ENCODE results near the gene RGS4.

The RGS4 gene

GRCh38 chr1:163069142-163069541 lies at the start of gene RGS4:
Gene RGS4 (plus strand): TSS chr1:163069361. CDS start chr1:163069485, 124 bp downstream.
- DNase-seq: no peak

GRCh38 chr1:163022129-163022528 lies 47.0 kb upstream of the RGS4 start:
- DNase-seq: no peak

DNA sequence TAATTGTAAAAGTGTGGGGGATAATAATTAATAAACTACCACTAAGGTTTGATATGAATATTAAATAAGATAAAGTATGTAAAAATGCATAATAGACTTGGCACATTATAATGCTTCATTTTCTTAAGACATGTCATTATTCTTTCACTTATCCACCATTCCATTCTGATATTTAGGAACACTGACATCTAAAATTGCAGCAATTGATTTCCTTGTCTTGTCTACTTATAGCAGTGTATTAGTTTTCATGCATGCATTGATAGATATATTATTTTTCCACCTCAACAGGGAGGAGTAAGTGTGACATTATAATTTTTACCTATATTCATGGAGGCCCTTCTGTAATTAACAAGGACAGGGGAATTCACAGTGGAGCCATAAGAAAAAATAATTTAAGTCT lies 41.6 kb upstream of the RGS4 start:
- DNase-seq: no peak

DNA sequence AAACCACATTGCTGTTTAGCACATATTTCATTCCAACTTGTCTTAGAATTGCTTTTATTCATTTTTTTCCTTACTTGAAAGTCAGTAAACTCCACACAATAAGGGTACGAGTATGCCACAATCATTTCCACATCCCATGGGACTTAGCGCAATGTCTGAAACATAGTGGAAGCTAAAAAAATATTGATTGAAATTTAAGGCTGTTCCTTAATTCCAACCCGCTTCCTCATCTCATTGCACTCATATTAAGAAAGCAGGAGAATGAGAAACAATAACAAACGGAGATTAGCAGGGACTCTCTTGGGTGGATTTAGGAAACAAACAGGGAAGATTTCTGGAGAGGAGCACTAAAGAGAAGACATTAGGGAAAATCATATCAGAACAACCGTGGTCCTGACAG lies 39.3 kb upstream of the RGS4 start:
- DNase-seq: no peak

GRCh38 chr1:163035446-163036249 lies 33.5 kb upstream of the RGS4 start:
- no peak for DNase-seq

- DNase-seq: no peak
Observed at GRCh38 chr1:163036671-163037070, 32.5 kb upstream of the RGS4 start.

GRCh38 chr1:163038928-163039706 lies 30.0 kb upstream of the RGS4 start:
- DNase-seq: no peak

DNA sequence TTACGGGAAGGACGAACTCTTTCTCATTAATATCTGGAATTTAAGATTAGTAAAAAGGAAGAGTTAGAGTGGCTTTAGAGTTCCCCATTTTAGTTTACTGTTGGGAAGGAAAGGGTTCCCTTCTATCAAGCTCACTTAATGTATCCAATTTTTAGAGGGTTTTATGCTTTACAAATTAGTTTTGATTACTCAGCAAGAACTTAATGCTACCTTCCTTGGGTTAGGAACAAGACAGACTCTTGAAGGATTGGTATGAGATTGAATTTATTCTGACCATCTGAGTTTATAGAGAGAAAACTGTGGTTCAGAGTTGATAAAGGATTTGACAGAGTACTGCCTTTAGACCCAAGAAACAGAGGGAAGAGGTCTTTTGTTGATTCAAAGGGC lies 29.5 kb upstream of the RGS4 start:
- DNase-seq: no peak

DNA sequence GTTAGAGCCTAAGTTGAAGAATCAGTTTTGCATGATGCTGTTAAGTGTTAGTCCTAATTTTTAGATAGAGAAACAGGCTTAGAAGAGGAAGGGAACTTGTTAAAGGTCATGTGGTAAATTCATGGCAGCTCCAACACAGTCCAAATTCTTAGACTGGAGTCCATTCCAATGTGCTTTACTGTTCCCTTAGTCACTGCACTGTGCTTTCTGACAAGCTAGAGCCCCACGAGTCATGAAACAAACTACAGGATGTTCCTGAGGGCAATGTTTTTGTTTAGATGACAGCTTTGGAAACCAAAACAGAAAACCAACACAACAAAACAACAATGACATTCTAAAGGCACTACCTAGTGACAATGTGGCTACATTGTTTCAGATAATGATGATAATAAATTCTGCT lies 23.1 kb upstream of the RGS4 start:
- no peak for DNase-seq

DNA sequence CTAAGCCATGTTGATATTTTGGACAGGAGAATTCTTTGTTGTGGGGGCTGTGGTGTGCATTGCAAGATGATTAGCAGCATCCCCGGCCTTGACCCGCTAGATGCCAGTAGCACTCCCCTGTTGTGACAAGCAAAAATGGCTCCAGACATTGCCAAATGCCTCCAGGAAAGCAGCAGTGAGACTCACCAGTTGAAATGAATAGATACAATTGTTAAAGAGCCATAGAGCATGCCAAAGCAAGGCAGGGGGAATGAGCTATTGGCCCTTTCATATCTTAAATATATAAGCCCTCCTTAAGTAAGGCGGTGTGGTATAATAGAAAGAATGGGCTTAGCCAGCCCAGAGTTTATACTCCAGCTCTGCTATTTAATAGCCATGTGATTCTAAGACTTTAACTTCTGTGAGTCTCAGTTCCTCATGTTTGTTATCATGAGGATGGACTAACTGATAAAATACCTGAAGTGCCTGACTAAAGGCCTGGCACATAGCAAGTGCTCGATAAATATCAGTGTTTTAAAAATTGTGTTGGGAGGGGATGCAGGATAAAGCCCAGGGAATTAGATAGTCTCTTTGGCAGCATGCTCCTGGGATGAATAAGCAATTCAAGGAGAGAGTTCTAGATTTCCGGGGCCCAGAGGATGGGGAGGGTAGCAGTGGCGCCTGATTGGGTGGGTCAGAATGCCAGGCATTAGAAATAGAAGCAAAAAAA lies 21.1 kb upstream of the RGS4 start:
- DNase-seq: no peak

- DNase-seq: no peak
Observed at GRCh38 chr1:163048869-163049268, 20.3 kb upstream of the RGS4 start.

- DNase-seq: no peak
Observed at GRCh38 chr1:163049296-163049695, 19.9 kb upstream of the RGS4 start.

- no peak for DNase-seq
Observed at GRCh38 chr1:163050496-163050895, 18.7 kb upstream of the RGS4 start.

GRCh38 chr1:163054181-163054591 lies 15.0 kb upstream of the RGS4 start:
- DNase-seq: no peak

DNA sequence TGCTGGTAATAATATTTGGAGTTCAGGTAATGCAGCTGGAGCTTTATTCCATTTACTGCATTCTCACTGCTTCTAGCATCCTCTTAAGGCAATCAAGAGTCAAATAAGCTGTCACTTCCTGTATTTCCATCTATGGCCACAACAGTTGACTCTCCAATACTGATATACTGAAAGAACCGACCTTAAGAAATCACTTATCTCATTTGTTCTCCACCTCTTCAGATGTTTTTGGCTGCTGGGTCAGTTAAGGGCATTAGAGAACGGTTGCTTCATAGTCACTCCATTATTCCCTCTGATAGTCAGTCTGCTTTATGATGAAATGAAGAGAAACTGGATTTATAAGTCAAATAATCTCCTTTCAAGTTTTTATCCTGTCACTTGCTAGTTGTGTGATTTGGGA lies 14.2 kb upstream of the RGS4 start:
- no peak for DNase-seq

- DNase-seq: no peak
Observed at GRCh38 chr1:163055531-163055930, 13.6 kb upstream of the RGS4 start.

DNA sequence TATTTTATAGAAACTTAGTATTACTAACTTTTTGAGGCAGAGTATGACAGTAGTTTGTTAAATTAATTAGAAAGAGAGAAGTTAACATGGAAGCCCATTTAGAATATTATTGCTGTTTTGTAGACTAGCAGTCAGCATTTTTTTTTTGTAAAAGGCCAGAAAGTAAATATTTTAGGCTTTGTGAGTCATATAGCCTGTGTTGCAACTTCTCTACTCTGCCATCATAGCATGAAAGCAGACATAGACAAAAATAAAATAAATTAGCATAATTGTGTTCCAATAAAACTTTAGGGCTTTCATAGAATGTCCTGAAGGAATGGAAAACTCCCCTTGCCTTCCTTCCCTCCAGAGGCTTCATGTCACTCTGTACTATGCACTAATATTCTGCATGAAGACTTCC lies 12.3 kb upstream of the RGS4 start:
- no peak for DNase-seq

DNA sequence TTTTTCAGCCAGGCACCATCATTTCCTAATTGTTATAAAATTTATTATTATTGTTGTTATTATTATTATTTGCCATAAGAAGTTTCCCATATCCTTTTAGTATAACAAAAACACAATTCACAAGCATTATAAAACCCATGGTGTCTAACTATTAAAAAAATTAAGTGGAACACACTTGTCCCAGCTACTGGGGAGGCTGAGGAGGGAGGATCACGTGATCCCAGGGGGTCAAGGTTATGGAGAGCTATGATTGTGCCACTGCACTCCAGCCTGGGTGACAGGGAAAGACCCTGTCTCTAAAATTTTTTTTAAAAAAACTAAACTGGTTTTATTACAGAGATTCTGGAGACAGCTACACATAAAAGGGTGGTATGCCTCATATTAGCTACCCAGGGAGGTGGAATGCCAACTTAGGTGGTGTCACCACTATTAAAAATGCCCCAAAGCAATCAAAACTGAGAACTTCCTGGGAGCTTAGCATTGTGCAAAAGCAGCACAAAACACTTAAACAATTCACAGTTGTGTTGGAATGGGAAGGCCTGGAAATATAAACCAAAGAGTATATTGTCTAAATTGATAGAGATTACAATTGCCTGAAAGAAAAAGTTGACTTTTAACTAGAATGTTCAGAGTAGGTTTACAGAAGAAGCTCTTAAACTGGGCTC lies 8.7 kb upstream of the RGS4 start:
- no peak for DNase-seq

GRCh38 chr1:163063143-163063542 lies 6.0 kb upstream of the RGS4 start:
- no peak for DNase-seq

DNA sequence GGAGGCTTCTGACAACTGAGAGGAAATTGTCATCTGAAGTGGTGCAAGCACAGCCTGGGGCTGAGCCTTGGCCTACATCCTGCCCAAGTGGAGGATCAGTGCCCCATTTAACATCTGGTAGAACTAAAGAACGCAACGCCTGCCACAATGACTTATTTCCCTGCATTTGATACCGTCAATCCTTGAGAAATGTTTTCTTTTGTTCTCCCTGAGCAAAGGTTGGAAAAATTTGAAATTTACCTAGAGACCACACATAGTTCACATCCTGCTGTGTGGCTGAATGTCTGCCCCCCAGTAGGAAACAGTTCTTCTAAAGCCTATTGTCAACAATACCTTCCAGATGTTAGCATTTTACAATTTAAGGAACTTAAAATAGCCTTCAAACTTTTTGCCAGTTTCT lies 5.6 kb upstream of the RGS4 start:
- DNase-seq: no peak

GRCh38 chr1:163066168-163066567 lies 3.0 kb upstream of the RGS4 start:
- DNase-seq: no peak

DNA sequence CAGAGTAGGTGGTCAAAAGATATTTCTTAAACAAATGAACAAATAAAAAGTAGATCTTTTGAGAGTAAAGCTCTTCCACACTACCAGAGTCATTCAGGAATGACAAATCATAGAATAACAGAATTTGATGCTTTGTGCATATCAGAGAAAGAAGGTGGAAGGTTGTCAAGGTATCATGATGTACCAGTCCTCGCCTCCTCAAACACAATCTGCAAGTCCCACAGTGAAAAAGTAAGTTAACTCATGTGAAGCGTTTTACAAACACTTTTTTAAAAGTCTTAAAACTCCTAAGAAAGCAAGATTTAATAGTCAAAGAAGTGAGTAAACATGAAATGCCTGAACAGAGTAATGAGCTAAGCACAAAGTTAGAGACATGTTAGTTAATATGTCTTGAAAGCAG lies 2.5 kb upstream of the RGS4 start:
- no peak for DNase-seq

- DNase-seq: no peak
Observed at GRCh38 chr1:163068716-163069115, 445 bp upstream of the RGS4 start.

Measured in CD4-positive, alpha-beta T cell treated with Interleukin-12 subunit alpha and Interleukin-12 subunit beta, for 1 hour (primary cell).